Stomach (tissue), 9 donors: Measurements from ENCODE around the gene PMEPA1. TPM values are rescaled to one million over a fixed set of nuclear protein-coding genes. Genes with fewer than 3 reads are reported as not detected.

Experiments
- DNase-seq, 2 donors: peaks; one replicate each; pipeline versions ENCODE4 v3.0.0 to v3.0.0-alpha.2; 2013 to 2019
- H3K27ac ChIP-seq, 5 donors: fragments of 200-600 bp in 4 of 5; sonication (generic) in 4 of 5; one replicate each; pipeline ENCODE4 v1.5.1; 2013 to 2019; ENCODE audit warnings: mild to moderate bottlenecking in 1 of 5, moderate library complexity in 1 of 5
- H3K27me3 ChIP-seq, 3 donors: fragments of 200-600 bp; sonication (generic); one replicate each; pipeline ENCODE4 v1.5.1; 2017 to 2019; ENCODE audit warnings: mixed run types in 1 of 3
- H3K36me3 ChIP-seq, 4 donors: fragments of 200-600 bp; sonication (generic); 1 replicate in 3 of 4; 2 replicates in 1 of 4; pipeline ENCODE4 v1.5.1; 2016 to 2019
- H3K4me1 ChIP-seq, 4 donors: fragments of 200-600 bp; sonication (generic); one replicate each; pipeline ENCODE4 v1.5.1; 2016 to 2019
- H3K4me3 ChIP-seq, 4 donors: fragments of 200-600 bp; sonication (generic) in 3 of 4; one replicate each; pipeline ENCODE4 v1.5.1; 2016 to 2019; ENCODE audit warnings: mild to moderate bottlenecking in 1 of 4
- H3K9me3 ChIP-seq, 4 donors: fragments of 200-600 bp; sonication (generic); one replicate each; pipeline ENCODE4 v1.5.1; 2016 to 2019
- EP300 ChIP-seq: sonication (generic); formaldehyde crosslinking; IDR thresholded peaks from one replicate; pipeline ENCODE4 v1.6.1; 2017; ENCODE audit warnings: antibody characterized with exemption
- POLR2A ChIP-seq, 4 donors: fragments of 450-650 bp; IDR thresholded peaks; one replicate each; pipeline ENCODE4 v1.6.1; 2016; ENCODE audit warnings: antibody characterized with exemption in 4 of 4, control low read depth in 2 of 4, mild to moderate bottlenecking in 1 of 4, moderate library complexity in 1 of 4
- POLR2AphosphoS5 ChIP-seq, 3 donors: sonication (generic); formaldehyde crosslinking; IDR thresholded peaks; one replicate each; pipeline ENCODE4 v1.6.1; 2016; ENCODE audit warnings: antibody characterized with exemption in 3 of 3
- WGBS, 5 donors: extraction: QIAGEN DNeasy Blood & Tissue Kit in 3 of 5; methylation state at CpG; one replicate each; pipeline versions ENCODE4 v1.1.5 to v1.1.7; 2013 to 2018; 5-methylcytosine and 5-hydroxymethylcytosine counted together
- intact Hi-C: fragments of 100-400 bp; cut with DNase I; formaldehyde crosslinking; loops from one replicate; pipeline ENCODE4 v1.15.1; 2023; ENCODE audit warnings: low total_unique reads
- polyA plus RNA-seq, 3 donors: library from polyadenylated mRNA; stranded (reverse); fragments of 200-250 nt; gene quantifications; one replicate each; pipeline ENCODE4 v1.2.3, GENCODE V29; 2013
- total RNA-seq, 5 donors: library from RNA; depleted of rRNA; stranded (reverse); fragments of >200 nt; gene quantifications; one replicate each; pipeline versions ENCODE4 v1.1.0 to v1.2.3, GENCODE V29; 2014 to 2016
- TF ChIP-seq, protein P1 (sequence below), 7 experiments: fragments of 450-650 bp in 4 of 7; fragments of 200-600 bp in 3 of 7; sonication (generic) in 3 of 7; IDR thresholded peaks; one replicate each; pipeline ENCODE4 v1.5.1; 2016 to 2019; ENCODE audit warnings: antibody characterized with exemption in 7 of 7, control low read depth in 2 of 7, mild to moderate bottlenecking in 1 of 7
- donor health status: healthy with polysubstance abuse.
- donor health status: Bipolar disorder and iron deficiency.
- donor health status: healthy.

Gene PMEPA1
- total and polyA plus RNA-seq, 8 donors, result 5.3 to 17.2 (median 8.0) TPM; not detected in 1

DNA sequence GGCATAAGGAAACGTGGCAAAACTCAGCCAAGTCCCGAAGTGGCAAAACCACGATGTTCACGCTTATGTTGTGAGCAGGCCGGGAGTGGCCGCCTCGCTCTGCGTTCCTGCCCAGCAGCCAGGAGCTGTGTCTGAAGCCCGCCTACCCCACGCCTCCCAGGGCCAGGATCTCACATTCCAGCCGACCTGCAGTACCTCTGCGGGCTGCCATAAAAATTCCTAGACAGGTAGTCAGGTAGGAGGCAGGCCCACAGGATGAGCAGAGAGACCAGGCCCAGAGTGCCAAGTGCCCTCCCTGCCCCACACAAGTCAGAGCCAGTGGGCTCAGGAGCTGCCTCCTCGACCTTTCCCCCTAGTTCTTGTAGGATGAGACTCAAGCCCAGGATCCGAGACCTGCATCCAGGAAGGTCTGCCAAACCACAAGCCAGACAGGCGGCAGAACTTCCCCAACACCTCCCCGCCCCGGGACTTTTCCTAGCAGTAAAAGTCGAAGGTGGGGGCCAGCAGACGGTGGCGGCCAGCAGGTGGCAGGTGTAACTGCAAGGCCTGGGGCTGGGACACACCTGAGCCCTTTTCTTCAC, 16.7 kb downstream of the PMEPA1 start:
- no peaks in the 10 kb centered on the region for H3K36me3 ChIP-seq
- WGBS, 5 donors, result 31 to 56% (median 37%) methylated on average over 20 of the region's 20 CpGs
- TF ChIP-seq POLR2A (IDR thresholded peaks at IDR 0.05) (no peak), POLR2AphosphoS5 (IDR thresholded peaks at IDR 0.05) (no peak)
- TF ChIP-seq, protein P1, sequence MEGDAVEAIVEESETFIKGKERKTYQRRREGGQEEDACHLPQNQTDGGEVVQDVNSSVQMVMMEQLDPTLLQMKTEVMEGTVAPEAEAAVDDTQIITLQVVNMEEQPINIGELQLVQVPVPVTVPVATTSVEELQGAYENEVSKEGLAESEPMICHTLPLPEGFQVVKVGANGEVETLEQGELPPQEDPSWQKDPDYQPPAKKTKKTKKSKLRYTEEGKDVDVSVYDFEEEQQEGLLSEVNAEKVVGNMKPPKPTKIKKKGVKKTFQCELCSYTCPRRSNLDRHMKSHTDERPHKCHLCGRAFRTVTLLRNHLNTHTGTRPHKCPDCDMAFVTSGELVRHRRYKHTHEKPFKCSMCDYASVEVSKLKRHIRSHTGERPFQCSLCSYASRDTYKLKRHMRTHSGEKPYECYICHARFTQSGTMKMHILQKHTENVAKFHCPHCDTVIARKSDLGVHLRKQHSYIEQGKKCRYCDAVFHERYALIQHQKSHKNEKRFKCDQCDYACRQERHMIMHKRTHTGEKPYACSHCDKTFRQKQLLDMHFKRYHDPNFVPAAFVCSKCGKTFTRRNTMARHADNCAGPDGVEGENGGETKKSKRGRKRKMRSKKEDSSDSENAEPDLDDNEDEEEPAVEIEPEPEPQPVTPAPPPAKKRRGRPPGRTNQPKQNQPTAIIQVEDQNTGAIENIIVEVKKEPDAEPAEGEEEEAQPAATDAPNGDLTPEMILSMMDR (IDR thresholded peaks at IDR 0.05), result peak in 4 of 7 experiments; percentile 30 to 49 (median 42)
- DNase-seq, result peak; percentile 40 to 66
- no peaks in the 10 kb centered on the region for H3K9me3 ChIP-seq
- H3K4me3 ChIP-seq, result no peak overlapping the region
- H3K27ac ChIP-seq, result peak overlapping the region in 4 of 5 donors; percentile 15 to 60 (median 44)
- no peaks in the 10 kb centered on the region for H3K27me3 ChIP-seq
- intact Hi-C loops, result no loop called here
- peaks cover 15 to 68% (median 47%) of the 10 kb centered on the region in 4 donors for H3K4me1 ChIP-seq

DNA sequence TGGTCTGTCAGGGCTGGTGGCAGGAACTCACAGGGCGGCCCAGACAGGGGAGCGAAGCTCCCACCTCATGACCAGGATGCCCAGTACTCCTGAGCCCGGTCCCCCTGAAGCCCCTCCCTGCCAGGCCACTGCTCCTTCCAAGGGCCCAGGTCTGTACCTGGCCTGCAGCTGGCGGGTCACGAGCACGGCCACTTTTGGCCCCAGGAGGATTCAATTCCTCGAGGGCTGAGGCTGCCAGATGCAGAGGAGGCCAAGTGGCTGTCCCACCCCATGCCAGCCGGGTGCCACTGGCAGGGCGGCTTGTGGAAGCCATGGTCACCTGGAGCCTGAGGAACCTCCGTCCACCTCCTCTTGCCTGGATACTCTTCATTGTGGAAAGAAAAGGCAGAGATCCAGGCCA, 17.4 kb downstream of the PMEPA1 start:
- intact Hi-C loops, result no loop called here
- TF ChIP-seq POLR2A (IDR thresholded peaks at IDR 0.05) (no peak), EP300 (no peak), POLR2AphosphoS5 (IDR thresholded peaks at IDR 0.05) (no peak)
- TF ChIP-seq, protein P1 (IDR thresholded peaks at IDR 0.05), result no peak
- WGBS, 5 donors, result 80 to 89% (median 83%) methylated on average over 4 to 10 of the region's 10 CpGs
- H3K4me3 ChIP-seq, result no peak overlapping the region
- H3K27me3 ChIP-seq, result no peaks in the 10 kb centered on the region
- no peaks in the 10 kb centered on the region for H3K9me3 ChIP-seq
- no peaks in the 10 kb centered on the region for H3K36me3 ChIP-seq
- peaks cover 15 to 67% (median 46%) of the 10 kb centered on the region in 4 donors for H3K4me1 ChIP-seq
- DNase-seq, result no peak
- H3K27ac ChIP-seq, result peak overlapping the region in 3 of 5 donors; percentile 41 to 60 (median 47)

DNA sequence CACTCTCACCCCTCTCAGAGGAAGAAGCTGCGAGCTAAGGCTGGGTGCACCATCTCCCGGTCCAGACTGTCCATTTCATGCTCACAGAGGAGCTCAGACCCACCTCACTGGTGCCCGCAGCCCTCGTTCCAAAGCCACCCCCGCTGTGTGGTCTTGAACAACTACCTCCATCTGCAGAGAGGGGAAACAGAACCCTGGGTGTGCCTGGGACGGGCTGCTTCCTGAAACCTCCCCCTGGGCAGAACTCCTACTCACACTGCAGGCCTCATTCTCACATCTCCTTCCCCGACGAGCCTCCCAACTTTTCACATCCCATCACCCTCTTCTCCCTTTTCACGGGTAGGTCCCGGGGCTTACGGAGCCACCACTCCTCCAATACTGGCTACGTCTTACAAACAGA, 18.1 kb downstream of the PMEPA1 start:
- no peak overlapping the region for H3K27ac ChIP-seq
- no peak overlapping the region for H3K4me3 ChIP-seq
- WGBS, 5 donors, result 82 to 87% (median 85%) methylated on average over 11 to 12 of the region's 12 CpGs
- DNase-seq, result no peak
- H3K4me1 ChIP-seq, result peaks cover 15 to 66% (median 50%) of the 10 kb centered on the region in 4 donors
- no peaks in the 10 kb centered on the region for H3K9me3 ChIP-seq
- intact Hi-C loops, result no loop called here
- H3K36me3 ChIP-seq, result no peaks in the 10 kb centered on the region
- H3K27me3 ChIP-seq, result no peaks in the 10 kb centered on the region
- TF ChIP-seq POLR2A (IDR thresholded peaks at IDR 0.05) (no peak), EP300 (no peak), POLR2AphosphoS5 (IDR thresholded peaks at IDR 0.05) (no peak)
- TF ChIP-seq, protein P1 (IDR thresholded peaks at IDR 0.05), result no peak

DNA sequence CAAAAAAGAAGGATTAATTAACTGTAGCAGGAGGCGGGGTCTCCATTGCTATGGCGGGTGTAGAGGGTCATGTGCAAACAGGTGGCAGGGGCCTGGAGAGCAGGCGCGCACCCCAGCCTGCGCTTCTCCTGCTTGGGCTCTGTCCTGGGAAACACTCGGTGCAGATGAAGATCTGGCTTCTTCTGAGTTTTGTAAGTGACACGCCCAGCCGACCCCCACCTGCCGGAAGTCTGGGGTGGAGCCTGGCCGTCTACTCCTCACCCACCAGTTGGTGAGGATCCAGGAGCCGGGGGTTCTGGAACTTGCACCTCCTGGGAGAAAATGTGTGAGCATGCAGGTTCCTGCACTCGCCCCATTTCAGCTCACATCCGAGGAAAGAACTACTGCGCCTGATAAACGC, 19.3 kb downstream of the PMEPA1 start:
- intact Hi-C loops, result no loop called here
- no peak overlapping the region for H3K4me3 ChIP-seq
- H3K36me3 ChIP-seq, result no peaks in the 10 kb centered on the region
- H3K9me3 ChIP-seq, result no peaks in the 10 kb centered on the region
- 82 to 89% (median 83%) methylated on average over 12 to 15 of the region's 15 CpGs for WGBS, 5 donors
- H3K27me3 ChIP-seq, result no peaks in the 10 kb centered on the region
- no peak for DNase-seq
- no peak for TF ChIP-seq POLR2AphosphoS5 (IDR thresholded peaks at IDR 0.05)
- no peak for TF ChIP-seq EP300
- TF ChIP-seq, protein P1 (IDR thresholded peaks at IDR 0.05), result no peak
- TF ChIP-seq POLR2A (IDR thresholded peaks at IDR 0.05), result no peak
- no peak overlapping the region for H3K27ac ChIP-seq
- peaks cover 14 to 64% (median 48%) of the 10 kb centered on the region in 4 donors for H3K4me1 ChIP-seq
